ENCODE data around the gene ATG7. TPM values are rescaled to one million over a fixed set of nuclear protein-coding genes. Genes with fewer than 3 reads are reported as not detected.

ATG7 gene
- total RNA-seq, 2 donors from 2014 or later, result 33.9 to 38.4 TPM

GRCh38 chr3:11239796-11240195 lies 32.4 kb upstream of the ATG7 start:
- Mint-ChIP-seq H3K27ac (no peak overlapping the region), H3K9me3 (no peaks in the 10 kb centered on the region), H3K36me3 (ENCODE audit: low read depth) (no peaks in the 10 kb centered on the region), H3K4me1 (no peaks in the 10 kb centered on the region), H3K27me3 (ENCODE audit: insufficient read depth) (peaks cover 2% of the 10 kb centered on the region), H3K4me3 (no peak overlapping the region)
- Histone ChIP-seq H3K4me3 (ENCODE audit: low read length) (no peak overlapping the region), H3K36me3 (ENCODE audit: control insufficient read depth, insufficient read depth, low read length) (no peaks in the 10 kb centered on the region), H3K9me3 (ENCODE audit: control insufficient read depth, low read length) (no peaks in the 10 kb centered on the region), H3K27ac (ENCODE audit: low read depth, low read length) (no peak overlapping the region), H3K27me3 (ENCODE audit: control insufficient read depth, insufficient read depth, low read length, poor library complexity, severe bottlenecking) (no peaks in the 10 kb centered on the region), H3K9ac (ENCODE audit: extremely low read depth, low read length, poor library complexity, severe bottlenecking) (no peak overlapping the region), H3K4me1 (ENCODE audit: control insufficient read depth, insufficient read depth, low read length) (no peaks in the 10 kb centered on the region)
- no peak for TF ChIP-seq CTCF (conservative IDR thresholded peaks at IDR 0.05)
- WGBS, 2 experiments (ENCODE audit: insufficient coverage in 1 of 2, insufficient read length in 1 of 2), result 82% methylated on average over 1 of the region's 1 CpG; no CpG with 5 or more reads in 1 of the 2 experiments
- no peak for DNase-seq

GRCh38 chr3:11240496-11240895 lies 31.7 kb upstream of the ATG7 start:
- DNase-seq, result no peak
- Mint-ChIP-seq H3K9me3 (no peaks in the 10 kb centered on the region), H3K27me3 (ENCODE audit: insufficient read depth) (peaks cover 2% of the 10 kb centered on the region), H3K4me1 (no peaks in the 10 kb centered on the region), H3K36me3 (ENCODE audit: low read depth) (no peaks in the 10 kb centered on the region), H3K27ac (no peak overlapping the region), H3K4me3 (no peak overlapping the region)
- no peaks in the 10 kb centered on the region for H3K36me3 ChIP-seq (ENCODE audit: control insufficient read depth, insufficient read depth, low read length)
- no peak overlapping the region for H3K27ac ChIP-seq (ENCODE audit: low read depth, low read length)
- no peaks in the 10 kb centered on the region for H3K4me1 ChIP-seq (ENCODE audit: control insufficient read depth, insufficient read depth, low read length)
- no peak overlapping the region for H3K4me3 ChIP-seq (ENCODE audit: low read length)
- H3K9me3 ChIP-seq (ENCODE audit: control insufficient read depth, low read length), result no peaks in the 10 kb centered on the region
- no peak overlapping the region for H3K9ac ChIP-seq (ENCODE audit: extremely low read depth, low read length, poor library complexity, severe bottlenecking)
- 87 to 100% methylated on average over 1 of the region's 1 CpG for WGBS, 2 experiments (ENCODE audit: insufficient coverage in 1 of 2, insufficient read length in 1 of 2)
- no peak for TF ChIP-seq CTCF (conservative IDR thresholded peaks at IDR 0.05)
- no peaks in the 10 kb centered on the region for H3K27me3 ChIP-seq (ENCODE audit: control insufficient read depth, insufficient read depth, low read length, poor library complexity, severe bottlenecking)

- Histone ChIP-seq H3K27me3 (ENCODE audit: control insufficient read depth, insufficient read depth, low read length, poor library complexity, severe bottlenecking) (no peaks in the 10 kb centered on the region), H3K36me3 (ENCODE audit: control insufficient read depth, insufficient read depth, low read length) (no peaks in the 10 kb centered on the region), H3K4me1 (ENCODE audit: control insufficient read depth, insufficient read depth, low read length) (no peaks in the 10 kb centered on the region), H3K9me3 (ENCODE audit: control insufficient read depth, low read length) (no peaks in the 10 kb centered on the region), H3K4me3 (ENCODE audit: low read length) (no peak overlapping the region), H3K9ac (ENCODE audit: extremely low read depth, low read length, poor library complexity, severe bottlenecking) (no peak overlapping the region), H3K27ac (ENCODE audit: low read depth, low read length) (no peak overlapping the region)
- DNase-seq, result no peak
- TF ChIP-seq CTCF (conservative IDR thresholded peaks at IDR 0.05), result no peak
- no peaks in the 10 kb centered on the region for H3K9me3 Mint-ChIP-seq
- no peak overlapping the region for H3K27ac Mint-ChIP-seq
- WGBS, 2 experiments (ENCODE audit: insufficient coverage in 1 of 2, insufficient read length in 1 of 2), result 83 to 100% methylated on average over 1 of the region's 1 CpG
- no peak overlapping the region for H3K4me3 Mint-ChIP-seq
- H3K4me1 Mint-ChIP-seq, result no peaks in the 10 kb centered on the region
- no peaks in the 10 kb centered on the region for H3K36me3 Mint-ChIP-seq (ENCODE audit: low read depth)
- peaks cover 2% of the 10 kb centered on the region for H3K27me3 Mint-ChIP-seq (ENCODE audit: insufficient read depth)
Measured at GRCh38 chr3:11244121-11244677, 28.0 kb upstream of the ATG7 start.
